ENCODE results near the gene PDLIM1.

PDLIM1 gene

GRCh38 chr10:95309958-95310357, 19.2 kb upstream of the PDLIM1 start:
- peak overlapping the region in 2 of 10 experiments; percentile 8 to 22; a peak in 2 of 20 replicates for H3K4me3 ChIP-seq
- H3K27me3 ChIP-seq: no peaks in the 10 kb centered on the region; a peak in 1 of 22 replicates
- no peaks in the 10 kb centered on the region for H4K20me1 ChIP-seq
- H3K27ac ChIP-seq: peak overlapping the region in 10 of 11 experiments; percentile 12 to 79 (median 72); a peak in 19 of 22 replicates
- H3K9ac ChIP-seq: peak overlapping the region in 9 of 11 experiments; percentile 4 to 61 (median 39); a peak in 10 of 22 replicates
- peak overlapping the region; percentile 72 to 85 (median 78) for H3K4me2 ChIP-seq
- no peak for TF ChIP-seq Cebpa-rat (IDR thresholded peaks at IDR 0.05)
- peaks cover 48 to 81% (median 75%) of the 10 kb centered on the region in 10 experiments for H3K4me1 ChIP-seq
- H3K9me3 ChIP-seq (replicated peaks in 1 of 11): no peaks in the 10 kb centered on the region
- H3K36me3 ChIP-seq: peaks cover 0 to 19% (median 0%) of the 10 kb centered on the region in 11 experiments; a peak in 4 of 22 replicates

- Histone ChIP-seq H3K4me3 (no peak overlapping the region), H3K4me1 (peaks cover 47 to 68% (median 63%) of the 10 kb centered on the region in 10 experiments), H3K27ac (peak overlapping the region in 8 of 11 experiments; percentile 18 to 79 (median 71); a peak in 13 of 22 replicates)
These were observed 17.8 kb upstream of the PDLIM1 start for GRCh38 chr10:95308389-95309302.

GRCh38 chr10:95306851-95307250, 16.0 kb upstream of the PDLIM1 start:
- peak overlapping the region in 2 of 11 experiments; percentile 76 to 81; a peak in 2 of 22 replicates for H3K4me2 ChIP-seq
- peaks cover 29 to 50% (median 46%) of the 10 kb centered on the region in 10 experiments for H3K4me1 ChIP-seq
- TF ChIP-seq Cebpa-rat (IDR thresholded peaks at IDR 0.05): no peak
- H3K9me3 ChIP-seq (replicated peaks in 1 of 11): no peaks in the 10 kb centered on the region
- H4K20me1 ChIP-seq: no peaks in the 10 kb centered on the region
- no peaks in the 10 kb centered on the region; a peak in 1 of 22 replicates for H3K27me3 ChIP-seq
- no peak overlapping the region for H3K27ac ChIP-seq
- H3K36me3 ChIP-seq: no peaks in the 10 kb centered on the region
- no peak overlapping the region for H3K4me3 ChIP-seq
- H3K9ac ChIP-seq: no peak overlapping the region

More at GRCh38 chr10:95308389-95309302, 17.8 kb upstream of the PDLIM1 start:
- Histone ChIP-seq H3K36me3 (peaks cover 0 to 8% (median 0%) of the 10 kb centered on the region in 11 experiments; a peak in 3 of 22 replicates), H3K27me3 (no peaks in the 10 kb centered on the region; a peak in 1 of 22 replicates), H3K4me2 (peak overlapping the region; percentile 56 to 85 (median 78)), H3K9me3 (replicated peaks in 1 of 11) (no peaks in the 10 kb centered on the region), H4K20me1 (no peaks in the 10 kb centered on the region), H3K9ac (0 out of 22 replicates have a peak overlapping the region, but pooled peaks of 1 of the 11 experiments have one; percentile 5)
- no peak for TF ChIP-seq Cebpa-rat (IDR thresholded peaks at IDR 0.05)

- TF ChIP-seq Cebpa-rat (IDR thresholded peaks at IDR 0.05): no peak
- H3K27me3 ChIP-seq: no peaks in the 10 kb centered on the region; a peak in 1 of 22 replicates
- H3K36me3 ChIP-seq: no peaks in the 10 kb centered on the region
- peaks cover 28 to 45% (median 40%) of the 10 kb centered on the region in 10 experiments for H3K4me1 ChIP-seq
- H3K27ac ChIP-seq: no peak overlapping the region
- H3K4me3 ChIP-seq: no peak overlapping the region
- H4K20me1 ChIP-seq: no peaks in the 10 kb centered on the region
- no peaks in the 10 kb centered on the region for H3K9me3 ChIP-seq (replicated peaks in 1 of 11)
- no peak overlapping the region for H3K4me2 ChIP-seq
- no peak overlapping the region for H3K9ac ChIP-seq
These were observed 15.5 kb upstream of the PDLIM1 start for GRCh38 chr10:95306318-95306650.

- Histone ChIP-seq H3K36me3 (no peaks in the 10 kb centered on the region), H3K4me2 (no peak overlapping the region), H3K9ac (no peak overlapping the region), H3K4me1 (peaks cover 24 to 39% (median 35%) of the 10 kb centered on the region in 10 experiments), H4K20me1 (no peaks in the 10 kb centered on the region), H3K27ac (no peak overlapping the region), H3K9me3 (replicated peaks in 1 of 11) (no peaks in the 10 kb centered on the region), H3K4me3 (no peak overlapping the region), H3K27me3 (no peaks in the 10 kb centered on the region; a peak in 1 of 22 replicates)
- TF ChIP-seq Cebpa-rat (IDR thresholded peaks at IDR 0.05): no peak
These were observed 15.0 kb upstream of the PDLIM1 start for GRCh38 chr10:95305606-95306317.

GRCh38 chr10:95304976-95305375, 14.2 kb upstream of the PDLIM1 start:
- H3K27ac ChIP-seq: no peak overlapping the region
- peaks cover 16 to 32% (median 28%) of the 10 kb centered on the region in 10 experiments for H3K4me1 ChIP-seq
- H3K4me2 ChIP-seq: no peak overlapping the region
- H4K20me1 ChIP-seq: no peaks in the 10 kb centered on the region
- H3K9me3 ChIP-seq (replicated peaks in 1 of 11): no peaks in the 10 kb centered on the region
- no peak for TF ChIP-seq Cebpa-rat (IDR thresholded peaks at IDR 0.05)
- no peaks in the 10 kb centered on the region; a peak in 1 of 22 replicates for H3K27me3 ChIP-seq
- H3K4me3 ChIP-seq: no peak overlapping the region
- no peak overlapping the region for H3K9ac ChIP-seq
- no peaks in the 10 kb centered on the region for H3K36me3 ChIP-seq

GRCh38 chr10:95304463-95304862, 13.7 kb upstream of the PDLIM1 start:
- Histone ChIP-seq H3K36me3 (no peaks in the 10 kb centered on the region), H3K4me2 (no peak overlapping the region), H3K27me3 (no peaks in the 10 kb centered on the region; a peak in 1 of 22 replicates), H3K4me1 (peaks cover 11 to 26% (median 24%) of the 10 kb centered on the region in 10 experiments), H3K4me3 (no peak overlapping the region), H3K9ac (no peak overlapping the region), H3K9me3 (replicated peaks in 1 of 11) (no peaks in the 10 kb centered on the region), H3K27ac (no peak overlapping the region), H4K20me1 (no peaks in the 10 kb centered on the region)
- no peak for TF ChIP-seq Cebpa-rat (IDR thresholded peaks at IDR 0.05)

GRCh38 chr10:95303950-95304349, 13.1 kb upstream of the PDLIM1 start:
- Histone ChIP-seq H3K9me3 (replicated peaks in 1 of 11) (no peaks in the 10 kb centered on the region), H3K27ac (no peak overlapping the region), H3K4me2 (no peak overlapping the region), H3K9ac (no peak overlapping the region), H3K27me3 (no peaks in the 10 kb centered on the region; a peak in 1 of 22 replicates), H3K36me3 (no peaks in the 10 kb centered on the region), H3K4me3 (no peak overlapping the region), H3K4me1 (peaks cover 8 to 21% (median 19%) of the 10 kb centered on the region in 10 experiments), H4K20me1 (no peaks in the 10 kb centered on the region)
- TF ChIP-seq Cebpa-rat (IDR thresholded peaks at IDR 0.05): no peak

- Histone ChIP-seq H3K9ac (no peak overlapping the region), H3K36me3 (no peaks in the 10 kb centered on the region), H3K4me3 (no peak overlapping the region), H3K9me3 (replicated peaks in 1 of 11) (no peaks in the 10 kb centered on the region), H3K27me3 (no peaks in the 10 kb centered on the region; a peak in 1 of 22 replicates), H4K20me1 (no peaks in the 10 kb centered on the region), H3K27ac (no peak overlapping the region), H3K4me1 (peaks cover 4 to 17% (median 14%) of the 10 kb centered on the region in 10 experiments), H3K4me2 (no peak overlapping the region)
- TF ChIP-seq Cebpa-rat (IDR thresholded peaks at IDR 0.05): no peak
These were observed 12.7 kb upstream of the PDLIM1 start for GRCh38 chr10:95303535-95303934.

Measured in BLaER1 treated with 17β-estradiol and CSF1 and Interleukin-3, amounts not matched to agents 10 nM and 100 nM (cell line).